Mesenchymal stem cell (in vitro differentiated cells and primary cell): Measurements from ENCODE around the gene MINPP1.

ENCODE experiments used
- DNase-seq: peaks from one replicate; pipeline ENCODE4 v3.0.0-alpha.2; 2013
- H2AFZ ChIP-seq: one replicate; pipeline ENCODE4 v1.6.1; 2013; ENCODE audit warnings: low read depth, mild to moderate bottlenecking, control low read depth, inconsistent platforms, low read length, moderate library complexity
- H2AK5ac ChIP-seq: 2 replicates; pipeline ENCODE4 v1.6.1; 2013; ENCODE audit warnings: low read length, moderate library complexity, mild to moderate bottlenecking, inconsistent platforms; ENCODE audit not compliant: severe bottlenecking
- H2BK120ac ChIP-seq: one replicate; pipeline ENCODE4 v1.6.1; 2013; ENCODE audit warnings: low read depth, mild to moderate bottlenecking, inconsistent platforms, low read length, moderate library complexity
- H2BK12ac ChIP-seq, 2 experiments: one replicate each; pipeline ENCODE4 v1.6.1; 2013; ENCODE audit warnings: inconsistent platforms in 2 of 2, low read length in 2 of 2, mild to moderate bottlenecking in 2 of 2, moderate library complexity in 2 of 2, control low read depth in 1 of 2
- H2BK15ac ChIP-seq: one replicate; pipeline ENCODE4 v1.6.1; 2013; ENCODE audit warnings: mild to moderate bottlenecking, low read depth, inconsistent platforms; ENCODE audit not compliant: poor library complexity, severe bottlenecking
- H2BK5ac ChIP-seq: 2 replicates; pipeline ENCODE4 v1.6.1; 2013; ENCODE audit warnings: low read depth, mild to moderate bottlenecking, low read length, control low read depth, inconsistent platforms; ENCODE audit not compliant: poor library complexity, severe bottlenecking
- H3K14ac ChIP-seq, 2 experiments: one replicate each; pipeline ENCODE4 v1.6.1; 2013; ENCODE audit warnings: inconsistent platforms in 2 of 2, low read length in 2 of 2, control low read depth in 1 of 2, mild to moderate bottlenecking in 1 of 2, moderate library complexity in 1 of 2
- H3K18ac ChIP-seq, 2 experiments: one replicate each; pipeline ENCODE4 v1.6.1; 2013; ENCODE audit warnings: inconsistent platforms in 2 of 2, low read length in 2 of 2, control low read depth in 1 of 2, low read depth in 1 of 2, mild to moderate bottlenecking in 1 of 2
- H3K23ac ChIP-seq, 2 experiments: one replicate each; pipeline ENCODE4 v1.6.1; 2013; ENCODE audit warnings: inconsistent platforms in 2 of 2, low read length in 2 of 2, mild to moderate bottlenecking in 2 of 2, moderate library complexity in 2 of 2, control low read depth in 1 of 2
- H3K27ac ChIP-seq: 2 replicates; pipeline ENCODE4 v1.5.1; 2013; ENCODE audit warnings: mild to moderate bottlenecking, moderate library complexity, low read length, control low read depth, inconsistent platforms; ENCODE audit not compliant: poor library complexity, severe bottlenecking
- H3K27me3 ChIP-seq, 2 experiments: 2 replicates each; pipeline versions ENCODE4 v1.6.1 to v1.7.0; 2013; ENCODE audit warnings: low read length in 2 of 2, mild to moderate bottlenecking in 2 of 2, moderate library complexity in 2 of 2, control low read depth in 1 of 2, inconsistent platforms in 1 of 2; ENCODE audit not compliant: control insufficient read depth in 1 of 2, insufficient read depth in 1 of 2
- H3K36me3 ChIP-seq, 2 experiments: 2 replicates each; pipeline versions ENCODE4 v1.6.1 to v1.7.0; 2013; ENCODE audit warnings: low read length in 2 of 2, control low read depth in 1 of 2, inconsistent platforms in 1 of 2, low read depth in 1 of 2, mild to moderate bottlenecking in 1 of 2; ENCODE audit not compliant: insufficient read depth in 2 of 2, control insufficient read depth in 1 of 2
- H3K4ac ChIP-seq, 2 experiments: one replicate each; pipeline ENCODE4 v1.6.1; 2013; ENCODE audit warnings: inconsistent platforms in 2 of 2, low read length in 2 of 2, mild to moderate bottlenecking in 2 of 2, moderate library complexity in 2 of 2, control low read depth in 1 of 2, low read depth in 1 of 2
- H3K4me1 ChIP-seq: 2 replicates; pipeline ENCODE4 v1.6.1; 2013; ENCODE audit warnings: low read depth, low read length, control low read depth; ENCODE audit not compliant: control insufficient read depth, insufficient read depth
- H3K4me2 ChIP-seq: 2 replicates; pipeline ENCODE4 v1.6.1; 2013; ENCODE audit warnings: low read length, mild to moderate bottlenecking, inconsistent platforms; ENCODE audit not compliant: poor library complexity, severe bottlenecking
- H3K4me3 ChIP-seq, 2 experiments: 2 replicates each; pipeline versions ENCODE4 v1.5.1 to v1.7.0; 2013; ENCODE audit warnings: low read length in 2 of 2, mild to moderate bottlenecking in 2 of 2, control low read depth in 1 of 2, low read depth in 1 of 2; ENCODE audit not compliant: insufficient read depth in 1 of 2
- H3K79me1 ChIP-seq: replicated peaks from 2 replicates; pipeline ENCODE4 v1.6.1; 2013; ENCODE audit warnings: mild to moderate bottlenecking, control low read depth, low read length, inconsistent platforms; ENCODE audit not compliant: poor library complexity, severe bottlenecking
- H3K9ac ChIP-seq: 2 replicates; pipeline ENCODE4 v1.7.0; 2013; ENCODE audit warnings: mild to moderate bottlenecking, low read length, moderate library complexity
- H3K9me3 ChIP-seq: 2 replicates; pipeline ENCODE4 v1.7.0; 2013; ENCODE audit warnings: mild to moderate bottlenecking, low read length; ENCODE audit not compliant: control insufficient read depth
- H4K8ac ChIP-seq: one replicate; pipeline ENCODE4 v1.6.1; 2013; ENCODE audit warnings: inconsistent platforms, mild to moderate bottlenecking, low read length, moderate library complexity
- H4K91ac ChIP-seq: one replicate; pipeline ENCODE4 v1.6.1; 2013; ENCODE audit warnings: mild to moderate bottlenecking, low read length, inconsistent platforms
- WGBS: methylation state at CpG from one replicate; pipeline ENCODE4 v1.1.7; 2013; ENCODE audit warnings: mixed read lengths; 5-methylcytosine and 5-hydroxymethylcytosine counted together

Gene MINPP1

GRCh38 chr10:87575851-87576250 is 71.2 kb downstream of the MINPP1 start:
- Histone ChIP-seq H3K4me1 (no peaks in the 10 kb centered on the region), H3K14ac (no peak overlapping the region)
- 90% methylated on average over 2 of the region's 3 CpGs for WGBS

DNA sequence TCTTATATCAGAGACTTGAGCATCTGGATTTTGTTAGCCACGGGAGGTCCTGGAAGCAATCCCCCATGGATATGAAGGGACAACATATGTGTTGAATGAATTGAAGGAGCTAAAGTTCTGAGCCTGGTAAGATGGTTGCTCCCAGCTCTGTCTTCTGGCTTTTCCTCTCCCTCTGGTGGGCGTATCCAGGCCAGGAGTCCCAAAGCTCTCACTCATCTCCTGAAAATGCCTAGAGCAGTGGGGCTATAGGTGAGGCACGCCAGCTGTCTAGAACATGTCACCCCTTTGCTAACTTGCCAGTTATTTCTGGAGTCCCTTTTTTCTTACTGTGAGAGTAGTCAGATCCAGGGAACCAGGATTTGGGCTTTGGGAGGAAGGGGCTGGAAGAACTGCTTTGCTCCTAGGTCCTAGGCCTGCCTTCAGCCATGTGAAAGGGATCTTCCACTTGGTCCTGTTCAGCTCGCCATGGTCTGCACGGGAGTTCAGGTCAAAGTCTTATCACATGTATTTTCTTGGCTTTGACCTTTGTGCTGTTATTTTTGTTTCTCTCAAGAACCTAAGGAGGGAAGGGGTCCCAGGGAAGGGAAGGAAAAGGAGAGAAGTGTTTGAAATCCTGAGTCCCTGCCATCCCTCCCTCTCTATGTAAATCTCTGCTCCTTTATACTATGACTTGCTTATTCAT is 73.6 kb downstream of the MINPP1 start:
- no peak overlapping the region for H2BK5ac ChIP-seq
- no peak overlapping the region for H2BK120ac ChIP-seq
- no peak overlapping the region for H3K14ac ChIP-seq
- no peak overlapping the region for H3K23ac ChIP-seq
- WGBS = 92% methylated on average over 5 of the region's 5 CpGs
- no peaks in the 10 kb centered on the region for H3K27me3 ChIP-seq
- no peaks in the 10 kb centered on the region for H3K9me3 ChIP-seq
- H3K79me1 ChIP-seq = no peaks in the 10 kb centered on the region
- H3K36me3 ChIP-seq = no peaks in the 10 kb centered on the region
- DNase-seq = no peak
- no peak overlapping the region for H3K27ac ChIP-seq
- H3K4me1 ChIP-seq = no peaks in the 10 kb centered on the region
- H2BK15ac ChIP-seq = no peak overlapping the region
- H3K18ac ChIP-seq = no peak overlapping the region
- H3K4me3 ChIP-seq = peak overlapping the region in 1 of 2 experiments; percentile 60
- peak overlapping the region in 1 of 2 experiments; percentile 17 for H3K4ac ChIP-seq
- H4K8ac ChIP-seq = no peak overlapping the region
- peak overlapping the region; percentile 58 for H3K9ac ChIP-seq
- no peak overlapping the region for H2AK5ac ChIP-seq
- no peak overlapping the region for H2BK12ac ChIP-seq
- no peak overlapping the region for H4K91ac ChIP-seq
- no peak overlapping the region for H3K4me2 ChIP-seq
- no peak overlapping the region for H2AFZ ChIP-seq

More at GRCh38 chr10:87575851-87576250, 71.2 kb downstream of the MINPP1 start:
- H2BK15ac ChIP-seq = no peak overlapping the region
- H4K8ac ChIP-seq = no peak overlapping the region
- no peak overlapping the region for H3K27ac ChIP-seq
- no peak overlapping the region for H2BK12ac ChIP-seq
- no peak overlapping the region for H3K9ac ChIP-seq
- H2BK120ac ChIP-seq = no peak overlapping the region
- H2AK5ac ChIP-seq = no peak overlapping the region
- H3K36me3 ChIP-seq = no peaks in the 10 kb centered on the region
- no peak overlapping the region for H3K18ac ChIP-seq
- H2AFZ ChIP-seq = no peak overlapping the region
- H3K4me3 ChIP-seq = no peak overlapping the region
- H4K91ac ChIP-seq = no peak overlapping the region
- H3K79me1 ChIP-seq = no peaks in the 10 kb centered on the region
- H3K9me3 ChIP-seq = peaks cover 7% of the 10 kb centered on the region
- no peak overlapping the region for H2BK5ac ChIP-seq
- no peaks in the 10 kb centered on the region for H3K27me3 ChIP-seq
- H3K4ac ChIP-seq = no peak overlapping the region
- no peak overlapping the region for H3K23ac ChIP-seq
- no peak overlapping the region for H3K4me2 ChIP-seq
- no peak for DNase-seq

DNA sequence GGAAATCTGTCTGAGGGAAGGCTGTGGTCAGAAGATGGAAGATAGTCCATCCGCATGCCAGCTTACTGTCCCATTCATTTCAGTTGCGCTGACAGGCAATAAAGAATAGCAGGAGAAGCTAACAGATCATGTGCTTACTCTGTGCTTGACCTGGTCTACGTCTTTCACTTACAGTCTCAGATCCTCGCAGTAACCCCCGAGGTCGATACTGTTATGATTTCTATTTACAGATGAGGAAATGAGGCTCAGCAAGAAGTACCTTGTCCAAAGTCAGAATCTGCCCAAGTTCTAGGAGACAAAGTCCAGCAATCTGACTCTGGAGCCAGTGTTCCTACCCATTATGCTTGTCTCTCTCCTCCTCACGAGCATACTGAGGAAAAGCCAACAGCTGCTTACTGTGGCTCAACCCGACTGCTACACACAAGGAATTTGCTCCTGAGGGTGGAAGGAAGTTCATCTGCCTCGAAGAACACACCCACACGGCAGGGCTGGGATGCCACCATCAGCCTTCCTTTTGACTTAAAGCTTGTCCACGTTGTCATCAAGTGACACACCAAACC is 74.2 kb downstream of the MINPP1 start:
- Histone ChIP-seq H3K4me2 (no peak overlapping the region), H3K18ac (no peak overlapping the region), H2AK5ac (no peak overlapping the region), H2BK5ac (no peak overlapping the region), H2BK15ac (no peak overlapping the region), H3K4me1 (no peaks in the 10 kb centered on the region), H3K36me3 (no peaks in the 10 kb centered on the region), H2BK120ac (no peak overlapping the region), H3K27ac (no peak overlapping the region), H3K9me3 (no peaks in the 10 kb centered on the region), H3K23ac (peak overlapping the region in 1 of 2 experiments; percentile 17), H3K9ac (peak overlapping the region; percentile 58), H3K4me3 (peak overlapping the region in 1 of 2 experiments; percentile 60), H4K8ac (no peak overlapping the region), H3K27me3 (no peaks in the 10 kb centered on the region), H3K79me1 (no peaks in the 10 kb centered on the region), H2BK12ac (no peak overlapping the region), H3K4ac (no peak overlapping the region), H4K91ac (no peak overlapping the region), H2AFZ (no peak overlapping the region), H3K14ac (no peak overlapping the region)
- peak; percentile 12 for DNase-seq
- WGBS = 81% methylated on average over 10 of the region's 11 CpGs

DNA sequence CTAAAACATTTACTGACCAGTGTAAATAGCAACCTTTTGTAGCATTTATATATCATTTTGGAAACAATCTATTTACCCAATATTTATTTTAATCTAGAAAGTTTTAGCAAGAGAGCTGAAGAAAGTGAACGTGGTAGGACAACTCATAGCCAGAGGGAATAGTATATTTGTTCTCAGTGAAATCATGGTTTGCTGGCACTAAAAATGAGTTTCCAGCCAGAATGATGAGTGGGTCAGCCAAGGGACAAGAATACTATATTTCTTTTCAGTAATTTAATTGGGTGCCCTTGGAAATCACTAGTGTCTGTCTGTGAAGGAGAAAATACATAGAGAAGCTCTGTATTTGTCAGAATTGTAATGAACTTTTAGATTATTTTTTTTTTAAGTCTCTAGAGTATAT is 74.9 kb downstream of the MINPP1 start:
- no peak for DNase-seq
- no peak overlapping the region for H2BK12ac ChIP-seq
- no peaks in the 10 kb centered on the region for H3K9me3 ChIP-seq
- peak overlapping the region; percentile 58 for H3K9ac ChIP-seq
- WGBS = 100% methylated on average over 1 of the region's 1 CpG
- no peak overlapping the region for H3K23ac ChIP-seq
- no peak overlapping the region for H3K27ac ChIP-seq
- no peaks in the 10 kb centered on the region for H3K36me3 ChIP-seq
- H3K4me2 ChIP-seq = no peak overlapping the region
- H2BK5ac ChIP-seq = no peak overlapping the region
- H3K4me1 ChIP-seq = no peaks in the 10 kb centered on the region
- no peak overlapping the region for H3K4ac ChIP-seq
- H4K91ac ChIP-seq = no peak overlapping the region
- no peak overlapping the region for H2BK120ac ChIP-seq
- peak overlapping the region in 1 of 2 experiments; percentile 60 for H3K4me3 ChIP-seq
- H2AFZ ChIP-seq = no peak overlapping the region
- H3K14ac ChIP-seq = no peak overlapping the region
- H3K18ac ChIP-seq = no peak overlapping the region
- H3K27me3 ChIP-seq = no peaks in the 10 kb centered on the region
- H4K8ac ChIP-seq = no peak overlapping the region
- H2BK15ac ChIP-seq = no peak overlapping the region
- no peak overlapping the region for H2AK5ac ChIP-seq
- no peaks in the 10 kb centered on the region for H3K79me1 ChIP-seq
